Measurements from ENCODE around the gene EXOC4.

DNA sequence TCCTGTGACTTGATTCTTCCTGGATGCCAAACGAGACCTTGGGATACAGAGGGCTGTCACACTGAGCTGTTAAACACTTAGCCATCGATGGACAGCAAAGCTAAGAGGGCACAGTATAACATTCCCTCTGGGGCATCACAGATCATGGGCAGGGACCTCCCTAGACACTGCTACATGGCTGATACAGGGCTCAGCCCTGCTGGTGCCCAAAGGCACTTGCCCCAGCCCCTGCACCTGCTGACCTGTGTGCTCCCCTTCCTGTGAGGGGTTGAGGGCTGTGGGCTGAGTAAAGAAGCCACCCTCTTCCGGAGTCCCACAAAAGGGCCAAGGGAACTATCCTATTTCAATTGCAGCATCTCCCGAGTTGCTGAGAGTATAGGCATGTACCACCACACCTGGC lies 337.9 kb downstream of the EXOC4 start:
- no peak for TF ChIP-seq CTCF (IDR thresholded peaks at IDR 0.05)
- TF ChIP-seq EP300 (IDR thresholded peaks at IDR 0.05) = no peak
- TF ChIP-seq POLR2AphosphoS5 (IDR thresholded peaks at IDR 0.05) = no peak
- no peak for TF ChIP-seq POLR2A (IDR thresholded peaks at IDR 0.05)
